HCT116 (cell line): ENCODE results near the gene FAT1.

Experiments used
- ATF3 ChIP-seq: IDR thresholded peaks from 2 replicates; pipeline ENCODE4 v1.6.1; 2012
- CTCF ChIP-seq, 3 experiments: fragments of 200-600 bp in 1 of 3; sonication (generic) in 1 of 3; IDR thresholded peaks in 2 of 3; conservative IDR thresholded peaks in 1 of 3; 2 replicates each; pipeline ENCODE4 v1.5.1; 2012 to 2017; ENCODE audit warnings: low read depth in 2 of 3, low read length in 2 of 3, antibody characterized with exemption in 1 of 3, borderline replicate concordance in 1 of 3, control low read depth in 1 of 3, mild to moderate bottlenecking in 1 of 3, mixed read lengths in 1 of 3, mixed run types in 1 of 3, moderate library complexity in 1 of 3; ENCODE audit not compliant: insufficient read depth in 1 of 3
- EGR1 ChIP-seq: IDR thresholded peaks from 2 replicates; pipeline ENCODE4 v1.6.1; 2012; ENCODE audit warnings: low read depth
- EZH2 ChIP-seq: fragments of 200-600 bp; sonication (generic); IDR thresholded peaks from 2 replicates; pipeline ENCODE4 v1.6.1; 2017; ENCODE audit warnings: antibody characterized with exemption, mixed run types
- FOSL1 ChIP-seq: IDR thresholded peaks from 2 replicates; pipeline ENCODE4 v1.6.1; 2012; ENCODE audit warnings: low read depth
- MAX ChIP-seq: IDR thresholded peaks from 2 replicates; pipeline ENCODE4 v1.6.1; 2012
- POLR2A ChIP-seq: IDR thresholded peaks from 2 replicates; pipeline ENCODE4 v1.7.0; 2011; ENCODE audit warnings: borderline replicate concordance; ENCODE audit not compliant: insufficient read depth, insufficient read length; ENCODE audit errors: extremely low read depth
- POLR2AphosphoS5 ChIP-seq: IDR thresholded peaks from 2 replicates; pipeline ENCODE4 v1.6.1; 2011; ENCODE audit warnings: mild to moderate bottlenecking, low read depth, low read length, moderate library complexity
- RAD21 ChIP-seq: IDR thresholded peaks from 2 replicates; pipeline ENCODE4 v1.6.1; 2012; ENCODE audit warnings: low read depth, mild to moderate bottlenecking
- SRF ChIP-seq: IDR thresholded peaks from 2 replicates; pipeline ENCODE4 v1.6.1; 2012; ENCODE audit warnings: low read depth
- ZBTB33 ChIP-seq: IDR thresholded peaks from 2 replicates; pipeline ENCODE4 v1.6.1; 2011; ENCODE audit warnings: mild to moderate bottlenecking, low read length, moderate library complexity; ENCODE audit not compliant: insufficient replicate concordance; ENCODE audit errors: extremely low read depth

GRCh38 chr4:186739802-186740434 lies 16.3 kb upstream of the FAT1 start:
- TF ChIP-seq MAX (no peak), CTCF (IDR thresholded peaks at IDR 0.05 in 2 of 3, conservative IDR thresholded peaks at IDR 0.05 in 1 of 3; ENCODE audit: borderline replicate concordance in 1 of 3, insufficient read depth in 1 of 3, low read depth in 2 of 3, low read length in 2 of 3) (no peak), EZH2 (no peak), POLR2A (no peak), EGR1 (no peak), ZBTB33 (no peak), SRF (no peak), RAD21 (no peak), FOSL1 (no peak), ATF3 (no peak), POLR2AphosphoS5 (no peak)
